Transverse colon (tissue), 3 donors: Measurements from ENCODE around the gene ADD3.

Experiments
- POLR2A ChIP-seq: fragments of 450-650 bp; IDR thresholded peaks from one replicate; pipeline ENCODE4 v1.6.1; 2016; ENCODE audit warnings: antibody characterized with exemption, mild to moderate bottlenecking, moderate library complexity
- TF ChIP-seq, protein P1 (sequence below), 5 experiments: fragments of 200-600 bp in 3 of 5; fragments of 450-650 bp in 2 of 5; sonication (generic) in 3 of 5; IDR thresholded peaks; 1 replicate in 2 of 5; 2 replicates in 3 of 5; pipeline ENCODE4 v1.5.1; 2016 to 2017; ENCODE audit warnings: antibody characterized with exemption in 5 of 5, inconsistent platforms in 3 of 5, mild to moderate bottlenecking in 2 of 5, moderate library complexity in 1 of 5

DNA sequence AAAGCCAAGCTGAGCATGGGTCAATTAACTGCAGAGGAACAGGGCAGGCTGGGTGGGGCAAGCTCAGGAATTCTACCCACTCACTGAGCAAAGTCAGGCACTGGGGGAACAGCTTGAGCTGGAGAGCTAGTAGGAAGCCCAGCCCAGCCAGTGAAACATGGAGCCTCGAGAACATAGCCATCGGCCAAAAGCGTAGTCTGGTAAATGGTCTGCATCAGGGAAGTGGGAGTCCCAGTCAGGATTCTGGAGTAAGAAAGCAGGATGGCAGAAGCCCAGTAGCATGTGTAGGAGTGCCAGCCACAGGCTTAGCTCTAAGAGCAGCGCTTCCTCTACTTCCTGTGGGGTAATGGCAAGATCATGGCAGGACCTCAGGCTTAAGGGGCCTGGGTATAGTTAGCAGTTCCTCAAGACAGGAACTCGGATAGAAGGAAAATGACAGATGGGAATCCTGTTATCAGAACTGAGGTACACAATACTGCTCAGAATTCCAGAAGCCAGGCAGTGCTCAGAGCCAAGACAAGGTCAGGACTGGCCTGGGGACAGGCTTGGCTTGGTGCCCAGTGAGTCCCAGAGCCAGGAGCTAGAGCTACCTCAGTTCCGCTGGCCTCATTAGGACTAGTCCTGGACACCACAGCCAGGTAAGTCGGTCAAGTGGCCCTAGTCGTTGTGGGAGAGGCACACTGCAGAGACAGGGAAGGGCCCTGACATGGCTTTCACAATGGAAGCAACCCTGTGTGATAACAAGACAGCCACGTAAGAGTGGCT is 134.3 kb downstream of the ADD3 start:
- TF ChIP-seq, protein P1, sequence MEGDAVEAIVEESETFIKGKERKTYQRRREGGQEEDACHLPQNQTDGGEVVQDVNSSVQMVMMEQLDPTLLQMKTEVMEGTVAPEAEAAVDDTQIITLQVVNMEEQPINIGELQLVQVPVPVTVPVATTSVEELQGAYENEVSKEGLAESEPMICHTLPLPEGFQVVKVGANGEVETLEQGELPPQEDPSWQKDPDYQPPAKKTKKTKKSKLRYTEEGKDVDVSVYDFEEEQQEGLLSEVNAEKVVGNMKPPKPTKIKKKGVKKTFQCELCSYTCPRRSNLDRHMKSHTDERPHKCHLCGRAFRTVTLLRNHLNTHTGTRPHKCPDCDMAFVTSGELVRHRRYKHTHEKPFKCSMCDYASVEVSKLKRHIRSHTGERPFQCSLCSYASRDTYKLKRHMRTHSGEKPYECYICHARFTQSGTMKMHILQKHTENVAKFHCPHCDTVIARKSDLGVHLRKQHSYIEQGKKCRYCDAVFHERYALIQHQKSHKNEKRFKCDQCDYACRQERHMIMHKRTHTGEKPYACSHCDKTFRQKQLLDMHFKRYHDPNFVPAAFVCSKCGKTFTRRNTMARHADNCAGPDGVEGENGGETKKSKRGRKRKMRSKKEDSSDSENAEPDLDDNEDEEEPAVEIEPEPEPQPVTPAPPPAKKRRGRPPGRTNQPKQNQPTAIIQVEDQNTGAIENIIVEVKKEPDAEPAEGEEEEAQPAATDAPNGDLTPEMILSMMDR (IDR thresholded peaks at IDR 0.05): no peak
- TF ChIP-seq POLR2A: no peak
